HepG2 (cell line): ENCODE results near the gene RITA1. TPM values are rescaled to one million over a fixed set of nuclear protein-coding genes. Genes with fewer than 3 reads are reported as not detected.

ENCODE experiments used
- TBL1XR1 ChIP-seq: fragments of 150-350 bp; IDR thresholded peaks from 2 replicates; pipeline ENCODE4 v1.6.1; 2014; ENCODE audit warnings: borderline replicate concordance, low read length; ENCODE audit not compliant: partially characterized antibody
- ZBTB14 ChIP-seq: sonication (generic); formaldehyde crosslinking; IDR thresholded peaks from 2 replicates; pipeline ENCODE4 v1.4.0; 2020; ENCODE audit warnings: missing genetic modification reagents
- ZBTB2 ChIP-seq: sonication (generic); formaldehyde crosslinking; IDR thresholded peaks from 2 replicates; pipeline ENCODE4 v1.8.0; 2022; ENCODE audit warnings: low read depth, missing genetic modification reagents
- ZFP82 ChIP-seq: sonication (generic); formaldehyde crosslinking; IDR thresholded peaks from 2 replicates; pipeline ENCODE4 v1.5.1; 2020; ENCODE audit warnings: mild to moderate bottlenecking, missing genetic modification reagents, borderline replicate concordance
- ZNF362 ChIP-seq: sonication (generic); formaldehyde crosslinking; IDR thresholded peaks from 2 replicates; pipeline ENCODE4 v1.4.0; 2020; ENCODE audit warnings: missing genetic modification reagents, mild to moderate bottlenecking, borderline replicate concordance
- ZNF501 ChIP-seq: sonication (generic); formaldehyde crosslinking; IDR thresholded peaks from 2 replicates; pipeline ENCODE4 v1.5.1; 2020; ENCODE audit warnings: mild to moderate bottlenecking, moderate library complexity, missing genetic modification reagents
- ZNF710 ChIP-seq: sonication (generic); formaldehyde crosslinking; IDR thresholded peaks from 2 replicates; pipeline ENCODE4 v1.5.0; 2020; ENCODE audit warnings: mild to moderate bottlenecking, missing genetic modification reagents, borderline replicate concordance
- polyA plus RNA-seq, 8 experiments: library from polyadenylated mRNA; depleted of rRNA in 3 of 8; stranded (reverse) in 7 of 8; unstranded in 1 of 8; fragments of >200 nt; fragmentation: Illumina TruSeq in 4 of 8; extraction: Trizol in 4 of 8; gene quantifications; 2 replicates each; pipeline versions ENCODE4 v1.2.1 to v1.2.3, GENCODE V29; 2011 to 2016; ENCODE audit warnings: low read depth in 4 of 8, missing spikeins in 1 of 8, mixed read lengths in 1 of 8; ENCODE audit not compliant: insufficient read depth in 1 of 8
- total RNA-seq, 5 experiments: library from RNA; depleted of rRNA; stranded (reverse); fragments of >200 nt; fragmentation: Illumina TruSeq; extraction: Trizol; gene quantifications; 2 replicates each; pipeline ENCODE4 v1.2.3, GENCODE V29; 2016; ENCODE audit warnings: low read depth in 1 of 5

The RITA1 gene
- total and polyA plus RNA-seq, 2 of the 13 experiments (the other 11 are each of a cell fraction or from before 2014, with no cell fraction given) = 12.4 to 28.9 TPM

- TF ChIP-seq ZNF710 (CRISPR knock-in tag) (no peak), ZBTB2 (CRISPR knock-in tag) (no peak), TBL1XR1 (no peak), ZBTB14 (CRISPR knock-in tag) (no peak), ZNF362 (CRISPR knock-in tag) (no peak), ZNF501 (CRISPR knock-in tag) (no peak), ZFP82 (CRISPR knock-in tag) (no peak)
- TF ChIP-seq, all 625 proteins: peak for 0
Measured at GRCh38 chr12:113143959-113144358, 41.6 kb upstream of the RITA1 start (continued).
